ENCODE results near the gene CES3. TPM values are rescaled to one million over a fixed set of nuclear protein-coding genes. Genes with fewer than 3 reads are reported as not detected.

Gene CES3
- total and polyA plus RNA-seq, 9 of the 15 experiments (the other 6 are each of a cell fraction or from before 2014, with no cell fraction given), result 0.06 to 2.2 (median 0.68) TPM

- no peak for TF ChIP-seq CHD1 (IDR thresholded peaks at IDR 0.05; ENCODE audit: low read length)
- no peak for TF ChIP-seq TFAM (CRISPR knock-in tag; conservative IDR thresholded peaks at IDR 0.05)
- no peak for TF ChIP-seq ZNF174 (CRISPR knock-in tag; IDR thresholded peaks at IDR 0.05)
- TF ChIP-seq AFF4 (CRISPR knock-in tag; IDR thresholded peaks at IDR 0.05), result no peak
- TF ChIP-seq TRIM25 (IDR thresholded peaks at IDR 0.05; ENCODE audit: borderline replicate concordance), result no peak
- no peak for TF ChIP-seq PHB2 (IDR thresholded peaks at IDR 0.05; ENCODE audit: low read depth)
- TF ChIP-seq ZNF764 (CRISPR knock-in tag; IDR thresholded peaks at IDR 0.05; ENCODE audit: low read depth), result no peak
- no peak for TF ChIP-seq RBM14 (IDR thresholded peaks at IDR 0.05; ENCODE audit: borderline replicate concordance, insufficient read depth, low read depth, low read length)
Measured at GRCh38 chr16:67013823-67014633, 53.0 kb downstream of the CES3 start (continued).

Data from K562 (cell line).